Measurements from ENCODE around the gene NKD1.

Gene NKD1

DNA sequence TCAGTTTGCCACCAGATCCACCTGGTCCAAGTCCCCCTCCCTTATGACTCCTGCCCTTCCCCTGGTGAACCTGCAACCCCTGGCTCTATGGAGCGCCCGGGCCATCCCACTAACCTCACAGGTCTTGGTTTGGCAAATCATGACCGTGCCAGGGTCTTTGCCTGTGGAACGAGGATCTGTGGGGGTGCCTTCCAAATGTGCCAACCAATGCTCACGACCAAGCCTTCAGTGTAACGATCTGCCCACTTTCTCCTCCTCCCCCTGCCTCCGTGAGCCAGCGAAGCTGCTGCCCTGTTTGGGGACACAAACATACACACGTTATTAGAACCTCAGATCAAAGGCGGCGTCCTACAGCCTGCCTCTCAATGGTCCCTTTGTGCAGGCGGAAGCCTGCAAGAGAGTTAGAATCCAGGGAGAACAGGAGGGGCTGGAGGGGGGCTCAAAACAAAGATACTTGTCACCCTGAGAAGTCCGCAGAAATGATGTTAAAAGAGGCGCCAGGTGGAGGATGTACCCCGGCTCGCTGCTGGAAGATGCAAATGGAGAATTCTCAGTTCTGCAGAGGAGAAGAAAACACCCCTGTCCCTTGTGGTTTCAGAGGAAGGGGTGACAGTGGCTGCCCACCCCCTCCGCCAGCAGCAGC, 9.0 kb upstream of the NKD1 start:
- no peak for DNase-seq

DNA sequence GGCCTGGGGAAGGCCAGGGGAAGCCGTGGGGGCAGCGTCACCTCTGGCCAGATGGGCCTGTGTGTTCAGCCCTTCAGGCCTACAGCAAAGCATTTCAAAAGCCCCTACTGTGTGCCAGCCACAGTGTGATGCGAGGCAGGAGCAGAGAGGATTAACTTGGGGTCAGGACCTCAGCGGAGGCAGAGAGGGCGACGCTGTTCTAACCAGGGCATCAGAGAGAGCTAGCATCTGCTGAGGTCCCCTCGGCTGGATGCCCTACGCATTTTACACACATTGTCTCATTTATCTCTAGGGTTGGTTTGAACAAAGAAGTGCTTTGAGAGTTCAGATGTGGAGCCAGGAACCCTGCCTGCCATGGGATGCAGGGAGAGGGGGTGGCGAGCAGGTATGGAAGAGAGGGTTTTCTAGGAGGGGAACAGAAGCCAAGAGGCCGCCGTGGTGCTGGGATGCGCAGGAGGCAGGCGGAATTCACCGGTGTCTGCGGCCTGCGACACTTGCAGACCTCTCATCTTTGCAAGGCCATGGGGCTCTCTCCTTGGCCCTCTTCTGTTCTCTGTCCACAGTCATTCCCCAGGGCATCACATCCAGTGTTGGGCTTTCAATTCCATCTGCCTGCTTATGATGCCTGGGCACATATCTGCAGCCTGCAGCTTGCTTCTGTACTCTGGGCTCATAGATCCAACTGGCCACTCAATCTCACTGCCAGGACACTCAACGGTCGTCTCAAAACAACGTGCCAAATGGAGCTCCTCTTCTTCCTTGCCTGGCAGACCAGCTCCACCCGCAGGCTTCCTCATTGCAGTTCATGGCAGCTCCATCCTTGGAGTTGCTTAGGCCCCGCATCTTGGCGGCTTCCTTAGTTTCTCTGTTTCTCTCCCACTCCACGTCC, 8.1 kb upstream of the NKD1 start:
- DNase-seq, result no peak

DNA sequence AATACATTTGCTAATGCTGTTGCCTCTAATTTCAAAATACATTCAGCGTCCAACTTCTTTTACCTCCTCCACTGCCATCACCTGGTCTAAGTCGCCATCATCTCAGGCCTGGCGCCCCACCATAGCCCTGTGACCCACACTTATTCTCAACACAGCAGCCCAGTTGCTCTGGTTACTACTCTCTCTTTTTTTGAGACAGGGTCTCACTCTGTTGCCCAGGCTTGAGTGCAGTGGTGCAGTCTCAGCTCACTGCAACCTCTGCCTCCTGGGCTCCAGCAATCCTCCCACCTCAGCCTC, 7.5 kb upstream of the NKD1 start:
- DNase-seq, result no peak

DNA sequence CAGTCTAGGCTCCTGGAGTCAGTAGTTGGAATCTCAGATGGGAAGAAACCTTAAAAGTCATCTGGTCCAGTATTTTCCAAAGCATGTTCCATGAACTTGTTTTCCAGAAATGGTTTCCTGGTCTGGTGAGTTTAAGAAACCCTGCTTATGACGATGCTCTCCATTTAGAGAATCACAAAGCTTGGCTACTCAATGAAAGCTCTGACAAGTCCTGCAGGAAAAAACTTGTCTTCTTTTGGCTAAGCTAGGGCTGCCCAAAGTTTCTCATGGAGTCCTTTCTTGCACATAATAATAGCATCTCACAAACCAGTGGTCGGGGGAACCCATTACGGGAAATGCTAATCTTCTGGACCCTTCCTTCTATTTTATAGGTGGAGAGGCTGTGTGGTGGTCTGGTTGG, 5.5 kb upstream of the NKD1 start:
- DNase-seq, result no peak

DNA sequence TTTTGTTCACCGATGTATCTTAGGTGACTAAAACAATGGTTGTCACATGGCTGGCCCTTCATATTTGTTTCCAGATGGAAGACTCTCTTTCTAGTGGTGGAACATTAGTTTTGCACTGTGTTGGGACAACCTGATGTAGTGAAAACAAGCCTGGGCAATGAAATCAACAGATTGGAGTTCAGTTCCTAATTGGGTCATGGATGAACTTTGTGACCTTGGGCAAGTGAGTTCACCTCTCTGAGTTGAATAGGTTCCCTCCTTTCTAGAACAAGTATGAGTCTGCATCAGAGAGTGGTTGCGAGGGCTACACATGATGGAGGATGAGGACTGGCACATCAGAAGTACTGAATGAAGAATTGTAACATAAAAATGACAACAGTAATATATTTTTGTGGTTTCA, 2.1 kb upstream of the NKD1 start:
- DNase-seq, result no peak

DNA sequence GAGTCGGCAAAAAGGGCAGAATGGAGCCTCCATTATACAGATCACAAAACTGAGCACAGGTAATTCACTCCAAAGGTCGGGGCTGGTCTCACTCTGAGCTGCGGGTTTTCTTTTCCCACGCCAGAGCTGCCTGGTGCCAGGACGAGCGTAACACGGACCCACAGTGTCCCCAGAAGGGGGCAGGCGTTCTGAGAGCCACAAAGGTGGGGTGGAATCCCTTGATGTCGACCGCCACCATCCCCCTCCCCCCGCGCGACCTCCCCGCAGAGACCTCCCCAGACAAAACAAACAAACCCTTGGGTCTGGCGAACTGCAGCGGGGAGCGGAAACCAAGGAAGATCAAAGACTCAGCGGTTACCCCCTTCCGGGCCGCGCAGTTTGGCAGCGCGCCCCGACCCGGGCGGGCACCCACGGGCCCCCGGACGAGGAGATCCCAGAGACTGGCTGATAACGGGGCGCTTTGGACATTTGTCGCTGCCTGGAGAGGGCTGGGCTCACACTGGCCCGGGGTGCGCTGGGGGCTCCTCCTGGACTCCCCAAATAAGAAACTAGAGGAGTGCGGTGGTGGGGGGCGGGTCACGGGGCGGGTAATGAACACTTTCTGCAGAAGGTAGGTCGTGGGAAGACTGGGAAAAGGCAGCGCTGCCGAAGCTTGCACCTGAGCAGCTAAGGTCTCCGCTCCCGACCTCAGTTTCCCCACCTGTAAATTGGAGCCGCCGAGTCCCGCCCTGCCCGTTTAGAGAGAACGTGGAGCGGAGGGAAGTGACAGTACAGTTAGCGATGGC, 664 bp upstream of the NKD1 start:
- DNase-seq, result peak; percentile 91

DNA sequence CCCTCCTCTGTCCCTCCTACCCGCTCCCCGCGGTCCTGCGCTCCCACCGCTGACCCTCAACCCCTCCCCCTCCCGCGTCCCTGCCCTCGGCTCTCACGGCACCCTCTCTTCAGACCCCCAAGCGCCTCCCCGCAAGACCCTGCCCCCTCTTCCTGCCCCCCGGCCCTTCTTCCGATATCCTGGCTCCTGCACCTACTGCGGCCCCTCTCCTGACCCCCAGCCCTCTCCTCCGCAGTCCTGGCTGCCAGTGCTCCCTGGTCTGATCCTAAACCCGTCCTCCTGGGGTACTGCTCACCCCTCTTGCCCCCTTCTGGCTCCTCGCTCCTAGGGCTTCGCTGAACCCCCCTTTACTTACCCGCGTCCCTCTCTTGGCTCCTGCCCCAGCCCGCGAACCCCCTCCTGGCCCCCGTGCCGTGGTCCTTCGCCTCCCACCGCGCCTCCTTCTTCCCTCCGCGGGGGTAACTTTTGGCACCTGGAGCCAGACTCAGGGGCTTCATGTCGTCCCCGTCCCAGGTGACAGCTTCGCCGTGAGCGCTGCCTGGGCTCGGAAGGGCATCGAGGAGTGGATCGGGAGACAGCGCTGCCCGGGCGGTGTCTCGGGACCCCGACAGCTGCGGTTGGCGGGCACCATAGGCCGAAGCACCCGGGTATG, 839 bp downstream of the NKD1 start:
- no peak for DNase-seq

DNA sequence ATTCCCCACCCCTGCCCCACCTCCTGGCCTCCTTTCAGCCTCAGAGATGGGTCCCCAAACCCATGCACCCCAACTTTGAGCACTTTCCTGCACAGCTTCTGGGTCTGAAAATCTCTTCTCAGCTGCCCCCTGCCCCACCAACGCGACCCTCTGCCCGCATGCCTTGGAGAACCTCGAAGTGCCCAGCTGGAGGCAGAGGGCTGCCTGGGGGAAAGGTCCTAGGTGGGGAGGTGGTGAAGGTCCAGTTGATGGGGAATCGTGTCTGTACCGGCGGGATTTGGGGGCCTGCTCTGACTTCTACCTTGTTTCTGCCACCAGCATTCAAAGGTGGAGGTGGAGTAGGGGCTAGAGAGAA, 1.3 kb downstream of the NKD1 start:
- DNase-seq, result no peak

DNA sequence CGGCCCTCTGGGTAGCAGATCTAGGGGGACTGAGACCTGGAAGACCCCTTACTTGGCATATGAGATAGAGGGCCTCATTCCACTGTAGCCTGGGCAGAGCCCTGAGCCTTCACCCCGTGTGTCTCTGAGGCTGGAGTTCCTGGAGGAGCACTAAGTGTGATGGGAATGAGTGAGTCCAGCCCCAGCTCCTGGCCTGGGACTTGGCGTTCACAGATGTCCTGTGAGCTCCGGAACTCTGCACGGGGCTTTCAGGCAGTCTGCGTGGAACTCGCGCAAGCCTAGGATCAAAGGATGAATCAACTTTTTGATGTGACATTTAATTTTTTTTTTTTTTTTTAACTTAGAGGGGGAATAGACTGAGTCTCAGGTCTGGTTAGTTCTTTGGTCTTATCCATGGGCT, 1.8 kb downstream of the NKD1 start:
- no peak for DNase-seq

DNA sequence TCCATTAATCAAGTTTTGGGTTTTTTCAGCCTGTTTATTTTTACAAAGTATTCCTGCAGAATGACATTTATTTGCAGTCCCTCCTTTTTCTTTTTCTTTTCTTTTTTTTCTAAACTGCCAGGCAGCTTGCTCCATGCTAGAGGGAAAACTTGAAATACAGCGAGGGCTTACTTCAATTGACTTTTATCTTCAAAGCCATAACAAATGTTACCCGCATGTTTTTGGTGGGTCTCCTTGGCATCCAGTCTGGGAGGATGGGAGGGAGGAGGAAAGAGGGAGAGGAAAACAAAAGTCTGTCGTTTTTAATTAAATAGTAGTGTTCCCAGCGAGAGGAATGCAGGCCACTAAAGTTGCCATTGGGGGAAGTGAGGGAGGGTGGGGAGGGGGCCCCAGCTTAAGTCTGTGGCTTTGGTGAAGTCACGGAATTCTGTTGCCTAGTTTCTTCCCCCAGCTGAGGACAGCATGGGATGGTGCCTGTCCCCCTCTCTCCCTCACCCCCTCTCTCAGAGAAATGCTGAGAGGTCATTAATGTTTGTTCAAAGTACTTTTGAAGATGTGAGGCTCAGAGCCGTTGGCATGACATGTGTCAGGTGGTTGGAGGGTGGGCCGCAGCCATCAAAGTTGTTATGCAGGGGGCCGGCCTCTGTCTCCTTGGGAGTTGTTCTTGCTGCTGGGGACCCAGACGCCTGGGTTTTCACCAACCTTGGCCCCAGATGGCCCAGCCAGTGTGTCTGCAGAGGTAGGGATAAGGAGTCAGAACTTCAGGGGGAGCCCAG, 2.9 kb downstream of the NKD1 start:
- no peak for DNase-seq

DNA sequence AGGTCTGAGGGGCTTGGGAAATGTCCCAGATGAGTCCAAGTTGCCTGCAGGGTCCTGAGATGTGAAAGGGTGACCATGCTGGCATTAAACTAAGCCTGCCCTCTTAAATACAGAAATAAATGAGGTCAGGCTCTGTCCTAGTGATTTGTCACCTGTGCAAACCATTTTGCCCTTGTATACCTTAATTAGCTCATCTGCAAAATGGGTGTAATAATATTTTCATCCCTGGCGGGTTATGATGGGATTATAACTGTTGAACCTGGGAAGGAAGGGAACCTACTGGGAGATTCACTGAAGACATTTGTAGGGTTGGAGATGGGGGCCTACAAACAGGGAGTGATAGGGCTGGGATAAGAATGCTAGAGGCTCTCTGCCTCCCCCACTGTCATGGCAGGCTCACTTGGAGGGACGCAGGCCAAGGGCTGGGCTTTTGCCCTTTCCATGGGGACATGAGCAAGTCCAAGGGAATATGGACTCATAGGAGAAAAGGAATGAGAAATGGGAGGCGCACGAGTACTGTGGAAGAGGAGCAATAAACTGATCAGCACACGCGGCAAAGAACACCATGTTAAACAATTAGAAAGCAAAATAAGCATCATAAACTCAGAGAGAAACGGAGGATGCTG, 4.4 kb downstream of the NKD1 start:
- DNase-seq, result no peak

DNA sequence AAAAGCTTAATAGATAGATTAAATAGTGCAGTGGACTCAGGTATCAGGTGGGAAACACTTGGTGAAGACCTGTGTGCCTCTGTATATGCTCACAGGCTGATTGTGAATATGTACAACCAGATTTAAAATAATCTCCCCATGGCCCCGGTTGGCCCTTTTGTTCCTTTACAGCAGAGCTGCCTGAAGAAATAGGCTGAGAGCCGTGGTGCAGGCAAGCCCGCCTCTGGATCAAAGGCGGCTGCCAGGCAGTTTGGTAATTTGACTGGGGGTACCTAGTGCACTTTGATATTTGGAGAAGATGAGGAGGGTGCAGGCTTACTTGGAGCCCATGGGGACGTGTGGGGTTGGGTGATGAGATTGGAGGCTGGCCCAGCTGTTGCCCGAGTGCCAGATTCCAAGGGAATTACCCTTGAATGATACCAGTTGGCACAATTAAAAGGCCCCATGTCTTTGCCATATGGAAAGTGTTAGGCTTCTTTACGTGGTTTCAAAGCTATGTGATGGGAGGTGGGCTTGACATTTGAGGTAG, 5.0 kb downstream of the NKD1 start:
- no peak for DNase-seq

DNA sequence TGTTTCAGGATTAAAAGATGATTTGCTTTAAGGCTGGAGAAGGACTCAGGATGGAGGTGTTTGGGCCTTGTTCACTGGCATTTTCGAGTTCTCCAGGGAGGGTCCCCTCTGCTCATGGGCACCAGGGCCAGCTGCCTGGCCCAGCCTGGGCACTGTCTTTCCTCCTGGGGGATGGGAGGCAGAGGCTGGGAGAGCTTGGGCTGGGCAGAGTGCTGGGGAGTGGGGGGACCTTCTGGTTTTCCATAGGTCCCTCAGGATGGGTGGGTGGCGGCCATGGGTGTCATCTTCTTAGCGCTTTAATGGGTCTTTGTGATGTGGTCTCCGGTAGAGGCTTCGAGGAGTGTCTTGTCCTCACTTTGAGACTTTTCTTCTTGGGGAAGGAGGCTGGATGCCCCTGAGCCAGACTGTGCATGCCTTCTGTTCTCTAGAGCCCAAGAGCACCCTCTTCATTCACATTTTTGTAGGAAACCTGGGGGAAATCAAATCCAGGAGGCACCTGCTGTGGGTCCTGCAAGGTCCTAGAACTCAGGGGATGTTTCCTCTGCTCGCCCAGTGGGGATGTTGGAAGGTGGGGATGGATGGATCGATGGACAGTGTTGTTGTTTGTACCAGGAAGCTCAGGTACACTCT, 5.7 kb downstream of the NKD1 start:
- no peak for DNase-seq

DNA sequence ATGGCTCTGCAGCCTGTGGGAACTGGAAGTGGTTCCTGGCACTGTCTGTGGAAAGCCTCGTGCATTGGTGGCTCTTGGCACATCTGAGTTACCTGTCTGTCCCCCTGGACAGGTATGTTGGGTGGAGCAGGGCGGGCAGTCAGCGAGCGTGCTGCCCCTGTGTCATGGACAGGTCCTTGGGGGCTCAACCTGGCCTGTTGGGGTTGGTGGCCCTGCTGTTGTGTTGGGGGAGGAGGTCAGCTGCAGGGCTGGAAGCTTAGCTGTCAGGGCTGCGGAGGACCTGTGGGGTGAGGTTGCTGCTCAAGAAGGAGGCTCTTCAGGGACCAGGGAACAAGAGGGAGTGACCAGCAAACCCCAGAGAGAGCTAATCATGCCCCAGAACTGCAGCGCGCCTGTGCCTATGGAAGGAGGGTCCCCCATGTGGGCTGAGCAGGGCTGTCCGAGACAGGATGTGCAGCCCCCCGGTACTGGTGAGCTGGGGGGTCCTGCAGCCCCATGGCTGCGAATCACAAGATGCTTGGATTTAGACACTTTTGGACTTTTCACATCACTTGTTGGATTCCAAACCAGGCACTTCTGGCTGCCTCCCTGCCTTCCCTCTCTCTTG, 7.2 kb downstream of the NKD1 start:
- no peak for DNase-seq

DNA sequence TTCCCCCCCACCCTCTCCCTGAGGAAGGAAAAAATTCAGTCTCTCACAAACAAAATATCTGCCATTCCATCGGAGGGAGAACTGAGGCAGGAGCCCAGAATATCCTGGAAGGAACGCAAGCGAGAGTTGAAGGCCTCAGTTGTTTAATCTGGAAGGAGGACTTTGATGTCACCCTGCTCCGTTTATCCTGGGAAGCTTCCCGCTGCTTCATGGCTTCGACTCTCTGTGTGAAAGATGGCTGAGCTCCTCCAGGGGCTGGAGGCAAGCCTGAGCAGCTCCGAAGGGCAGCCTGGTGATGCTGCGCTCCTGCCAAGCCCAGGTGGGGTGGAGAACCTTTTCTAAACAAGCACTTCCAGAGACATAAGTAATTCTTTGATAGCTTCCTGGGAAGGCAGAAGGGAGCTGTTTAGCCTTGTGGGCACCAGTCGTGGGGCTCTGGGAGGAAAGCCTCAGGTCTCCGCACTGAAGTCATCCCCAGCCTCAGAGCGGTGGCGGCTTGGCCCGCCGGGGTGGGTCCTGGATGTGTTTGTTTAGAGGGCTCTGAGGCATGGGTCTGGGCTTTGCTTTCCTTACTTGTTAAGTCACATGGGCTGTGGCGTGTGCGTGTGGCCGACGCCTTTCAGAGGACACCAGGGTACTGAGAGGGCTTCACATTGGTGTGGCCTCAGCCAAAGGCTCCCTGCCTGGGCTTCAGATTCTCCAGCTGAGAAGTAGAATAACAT, 7.9 kb downstream of the NKD1 start:
- no peak for DNase-seq

DNA sequence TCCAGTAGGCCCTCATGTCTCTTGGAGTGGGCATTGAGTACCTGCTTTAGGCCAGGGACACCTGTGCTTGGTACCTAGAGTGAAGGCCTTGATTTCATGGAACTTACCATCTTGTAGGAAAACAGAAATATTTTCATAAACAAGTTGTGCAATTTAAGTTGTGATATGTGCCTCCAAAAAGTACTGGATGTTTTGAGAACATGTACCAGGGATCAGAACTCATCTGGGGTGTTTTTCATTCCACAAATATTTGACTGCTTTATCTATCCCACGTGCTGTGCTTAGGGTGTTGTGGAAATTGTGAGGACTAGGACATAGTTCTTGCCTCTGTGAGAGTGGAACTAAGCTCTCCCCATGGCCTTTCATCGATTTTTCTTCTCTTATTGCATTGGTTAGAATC, 8.8 kb downstream of the NKD1 start:
- DNase-seq, result no peak

DNA sequence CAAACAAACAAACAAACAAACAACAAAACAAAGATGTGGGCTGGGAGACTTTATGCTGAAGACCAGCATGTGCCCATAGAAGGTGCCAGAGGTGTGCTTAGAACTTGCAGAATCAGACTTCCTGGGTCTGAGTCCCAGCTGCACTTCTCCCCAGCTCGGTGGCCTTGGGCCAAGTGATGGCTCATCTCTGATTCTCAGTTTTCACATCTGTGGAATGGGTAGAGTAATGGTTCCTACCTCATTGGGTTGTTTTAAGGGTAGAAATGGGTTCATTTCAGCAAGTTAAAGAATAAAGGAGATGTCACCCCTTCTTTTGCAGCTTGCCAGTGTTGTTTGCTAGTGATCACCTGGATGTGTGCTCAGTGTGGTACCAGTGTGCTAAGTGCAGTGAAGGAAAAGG, 10.7 kb downstream of the NKD1 start:
- DNase-seq, result no peak

DNA sequence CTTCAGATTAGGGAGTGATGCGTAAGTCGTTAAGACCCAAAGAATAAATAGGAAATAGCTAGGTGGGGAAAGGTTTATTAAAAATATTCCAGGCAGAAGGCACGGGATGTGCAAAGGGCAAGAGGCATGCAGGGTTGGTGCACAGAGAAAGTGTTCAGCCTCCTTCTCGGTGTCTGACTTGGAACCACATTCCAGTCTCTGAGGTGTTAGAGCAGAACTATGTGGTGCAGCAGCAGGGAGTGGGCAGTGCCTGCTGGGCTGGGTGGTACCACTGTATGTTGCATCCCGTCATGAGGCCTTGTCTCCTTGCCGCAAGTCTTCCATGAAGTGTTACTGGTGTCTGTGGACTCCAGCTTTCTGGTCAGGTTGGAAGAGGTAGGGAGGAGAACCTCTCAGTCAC, 11.1 kb downstream of the NKD1 start:
- DNase-seq, result no peak

DNA sequence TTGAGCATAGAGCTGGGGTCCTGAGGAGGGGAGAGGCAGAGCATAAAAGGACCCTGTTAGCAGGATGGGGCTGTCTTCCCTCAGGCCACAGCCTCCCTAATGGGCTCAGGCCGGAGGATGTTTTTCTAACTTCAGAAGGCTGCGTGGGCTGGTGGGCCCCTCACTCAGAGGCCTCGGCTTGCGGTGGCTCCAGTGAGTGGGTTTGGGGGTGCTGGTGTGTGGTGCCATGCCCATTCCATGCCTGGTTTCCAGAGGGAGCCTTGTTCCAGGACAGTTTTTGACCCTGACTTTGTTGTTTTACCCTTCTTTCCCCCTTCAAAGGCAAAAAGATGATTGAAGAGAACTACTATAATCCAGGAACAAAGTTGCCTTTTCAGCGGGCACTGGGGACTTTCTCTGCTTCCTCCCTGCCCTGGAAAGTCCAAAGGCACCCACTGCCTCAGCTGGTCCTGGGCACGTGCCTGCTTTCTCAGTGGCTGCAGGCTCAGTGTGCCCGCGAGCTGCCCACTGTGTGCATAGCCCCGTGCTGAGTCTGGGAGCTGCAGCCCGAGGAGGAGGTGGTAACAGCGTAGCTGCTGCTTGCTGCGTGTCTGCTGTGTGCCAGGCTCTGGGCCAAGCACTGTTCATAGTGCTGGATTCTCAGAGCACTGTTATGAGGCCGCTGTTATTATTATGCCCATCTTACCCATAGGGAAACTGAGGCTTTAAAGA, 11.8 kb downstream of the NKD1 start:
- DNase-seq, result no peak

Data from CD4-positive, alpha-beta T cell treated with Interleukin-4 for 4 hours (primary cell).